SK-N-SH (cell line): ENCODE results near the gene KLF13. TPM values are rescaled to one million over a fixed set of nuclear protein-coding genes. Genes with fewer than 3 reads are reported as not detected.
A peak's percentile ranks its signal among the peaks of the same experiment; 100 is the strongest.

ENCODE experiments used
- ELF1 ChIP-seq: IDR thresholded peaks from 2 replicates; pipeline ENCODE4 v1.4.0; 2012
- EP300 ChIP-seq, 2 experiments: IDR thresholded peaks; 2 replicates each; pipeline versions ENCODE4 v1.4.0 to v1.6.1; 2012; ENCODE audit warnings: borderline replicate concordance in 1 of 2, low read depth in 1 of 2, low read length in 1 of 2
- FOSL2 ChIP-seq: IDR thresholded peaks from 2 replicates; pipeline ENCODE4 v1.4.0; 2012; ENCODE audit warnings: low read depth, mild to moderate bottlenecking, moderate library complexity, borderline replicate concordance
- FOXJ3 ChIP-seq: sonication (generic); formaldehyde crosslinking; IDR thresholded peaks from 2 replicates; pipeline ENCODE4 v1.5.1; 2020; ENCODE audit warnings: mild to moderate bottlenecking, missing genetic modification reagents
- FOXM1 ChIP-seq: IDR thresholded peaks from 2 replicates; pipeline ENCODE4 v1.4.0; 2012; ENCODE audit warnings: low read depth, mild to moderate bottlenecking
- GABPA ChIP-seq: IDR thresholded peaks from 2 replicates; pipeline ENCODE4 v1.4.0; 2012; ENCODE audit warnings: low read depth, mild to moderate bottlenecking
- GATA2 ChIP-seq: sonication (generic); formaldehyde crosslinking; IDR thresholded peaks from 2 replicates; pipeline ENCODE4 v1.5.0; 2020; ENCODE audit warnings: mild to moderate bottlenecking, missing genetic modification reagents
- MEF2A ChIP-seq: IDR thresholded peaks from 2 replicates; pipeline ENCODE4 v1.4.0; 2012; ENCODE audit warnings: low read depth, borderline replicate concordance
- NRF1 ChIP-seq: IDR thresholded peaks from 2 replicates; pipeline ENCODE4 v1.6.1; 2012; ENCODE audit warnings: low read depth, mild to moderate bottlenecking, low read length
- POLR2AphosphoS5 ChIP-seq: IDR thresholded peaks from 2 replicates; pipeline ENCODE4 v1.6.1; 2012; ENCODE audit warnings: low read depth, low read length
- RAD21 ChIP-seq: IDR thresholded peaks from 2 replicates; pipeline ENCODE4 v1.6.1; 2012; ENCODE audit warnings: mild to moderate bottlenecking, low read length
- RCOR1 ChIP-seq: fragments of 150-350 bp; IDR thresholded peaks from 2 replicates; pipeline ENCODE4 v1.6.1; 2017; ENCODE audit warnings: antibody characterized with exemption, low read length
- RXRA ChIP-seq: IDR thresholded peaks from 2 replicates; pipeline ENCODE4 v1.4.0; 2012; ENCODE audit warnings: low read depth, mild to moderate bottlenecking, borderline replicate concordance
- SMC3 ChIP-seq: IDR thresholded peaks from 2 replicates; pipeline ENCODE4 v1.6.1; 2012; ENCODE audit warnings: low read depth, low read length, improper control_type of control experiment
- YY1 ChIP-seq: IDR thresholded peaks from 2 replicates; pipeline ENCODE4 v1.4.0; 2012; ENCODE audit warnings: low read depth, mild to moderate bottlenecking
- polyA plus RNA-seq, 3 experiments: library from polyadenylated mRNA; depleted of rRNA; stranded (reverse); fragments of >200 nt; gene quantifications; 2 replicates each; pipeline ENCODE4 v1.2.3, GENCODE V29; 2012
- TF ChIP-seq, protein P1 (sequence below): IDR thresholded peaks from 2 replicates; pipeline ENCODE4 v1.4.0; 2012; ENCODE audit warnings: low read depth, borderline replicate concordance
- TF ChIP-seq, protein P2 (sequence below): fragments of 200-600 bp; sonication (generic); IDR thresholded peaks from 2 replicates; pipeline ENCODE4 v1.6.1; 2017; ENCODE audit warnings: antibody characterized with exemption, mild to moderate bottlenecking, moderate library complexity
- TF ChIP-seq, protein P3 (sequence below): fragments of 150-350 bp; IDR thresholded peaks from 2 replicates; pipeline ENCODE4 v1.6.1; 2017; ENCODE audit warnings: antibody characterized with exemption, low read length, low read depth, borderline replicate concordance
- TF ChIP-seq, protein P4 (sequence below): fragments of 150-350 bp; IDR thresholded peaks from 2 replicates; pipeline ENCODE4 v1.6.1; 2016; ENCODE audit warnings: mild to moderate bottlenecking, low read depth, low read length

Gene KLF13
- polyA plus RNA-seq, 1 of the 3 experiments (the other 2 are of a cell fraction): 7.1 TPM

DNA sequence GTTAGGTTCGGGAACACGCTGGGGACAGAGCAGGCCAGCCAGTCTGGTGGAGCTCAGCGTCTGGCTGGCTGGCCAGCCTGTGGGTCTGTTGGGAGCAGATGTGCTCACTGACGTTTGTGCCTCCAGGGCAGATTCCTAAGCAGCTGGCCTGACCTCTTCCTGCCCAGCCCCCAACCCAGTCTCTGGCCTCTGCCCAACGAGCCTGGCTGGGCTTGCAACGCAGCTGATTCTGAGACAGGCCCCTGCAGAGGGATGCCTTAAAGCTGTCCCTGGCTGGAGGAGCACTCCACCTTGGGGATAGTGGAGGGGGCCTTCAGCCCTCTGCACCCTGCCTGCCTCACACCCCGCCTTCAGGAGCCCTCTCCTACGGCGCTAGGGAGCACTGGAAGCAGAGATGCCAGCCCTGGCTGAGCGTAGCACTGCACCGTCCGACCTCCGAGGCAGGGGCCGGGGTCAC, 46.0 kb downstream of the KLF13 start (continued):
- TF ChIP-seq RCOR1 (peak; percentile 100), SMC3 (no peak; the same call in 1 of the 2 replicates), GATA2 (CRISPR knock-in tag) (peak; percentile 43), NRF1 (no peak), GABPA (no peak), MEF2A (no peak), EP300 (IDR thresholded peaks at IDR 0.05; ENCODE audit: borderline replicate concordance in 1 of 2, low read depth in 1 of 2, low read length in 1 of 2) (peak in 1 of 2 experiments; percentile 96; a peak in 2 of 4 replicates), ELF1 (no peak), FOXJ3 (peak; percentile 88), RXRA (no peak), FOXM1 (no peak), FOSL2 (no peak), YY1 (no peak), POLR2AphosphoS5 (0 out of 2 replicates have a peak, but pooled peaks have one; percentile 19), RAD21 (peak; percentile 50)
- TF ChIP-seq, protein P1, sequence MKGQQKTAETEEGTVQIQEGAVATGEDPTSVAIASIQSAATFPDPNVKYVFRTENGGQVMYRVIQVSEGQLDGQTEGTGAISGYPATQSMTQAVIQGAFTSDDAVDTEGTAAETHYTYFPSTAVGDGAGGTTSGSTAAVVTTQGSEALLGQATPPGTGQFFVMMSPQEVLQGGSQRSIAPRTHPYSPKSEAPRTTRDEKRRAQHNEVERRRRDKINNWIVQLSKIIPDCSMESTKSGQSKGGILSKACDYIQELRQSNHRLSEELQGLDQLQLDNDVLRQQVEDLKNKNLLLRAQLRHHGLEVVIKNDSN: no peak
- TF ChIP-seq, protein P2, sequence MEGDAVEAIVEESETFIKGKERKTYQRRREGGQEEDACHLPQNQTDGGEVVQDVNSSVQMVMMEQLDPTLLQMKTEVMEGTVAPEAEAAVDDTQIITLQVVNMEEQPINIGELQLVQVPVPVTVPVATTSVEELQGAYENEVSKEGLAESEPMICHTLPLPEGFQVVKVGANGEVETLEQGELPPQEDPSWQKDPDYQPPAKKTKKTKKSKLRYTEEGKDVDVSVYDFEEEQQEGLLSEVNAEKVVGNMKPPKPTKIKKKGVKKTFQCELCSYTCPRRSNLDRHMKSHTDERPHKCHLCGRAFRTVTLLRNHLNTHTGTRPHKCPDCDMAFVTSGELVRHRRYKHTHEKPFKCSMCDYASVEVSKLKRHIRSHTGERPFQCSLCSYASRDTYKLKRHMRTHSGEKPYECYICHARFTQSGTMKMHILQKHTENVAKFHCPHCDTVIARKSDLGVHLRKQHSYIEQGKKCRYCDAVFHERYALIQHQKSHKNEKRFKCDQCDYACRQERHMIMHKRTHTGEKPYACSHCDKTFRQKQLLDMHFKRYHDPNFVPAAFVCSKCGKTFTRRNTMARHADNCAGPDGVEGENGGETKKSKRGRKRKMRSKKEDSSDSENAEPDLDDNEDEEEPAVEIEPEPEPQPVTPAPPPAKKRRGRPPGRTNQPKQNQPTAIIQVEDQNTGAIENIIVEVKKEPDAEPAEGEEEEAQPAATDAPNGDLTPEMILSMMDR: no peak
- TF ChIP-seq, protein P3, sequence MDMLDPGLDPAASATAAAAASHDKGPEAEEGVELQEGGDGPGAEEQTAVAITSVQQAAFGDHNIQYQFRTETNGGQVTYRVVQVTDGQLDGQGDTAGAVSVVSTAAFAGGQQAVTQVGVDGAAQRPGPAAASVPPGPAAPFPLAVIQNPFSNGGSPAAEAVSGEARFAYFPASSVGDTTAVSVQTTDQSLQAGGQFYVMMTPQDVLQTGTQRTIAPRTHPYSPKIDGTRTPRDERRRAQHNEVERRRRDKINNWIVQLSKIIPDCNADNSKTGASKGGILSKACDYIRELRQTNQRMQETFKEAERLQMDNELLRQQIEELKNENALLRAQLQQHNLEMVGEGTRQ: no peak
- TF ChIP-seq, protein P4, sequence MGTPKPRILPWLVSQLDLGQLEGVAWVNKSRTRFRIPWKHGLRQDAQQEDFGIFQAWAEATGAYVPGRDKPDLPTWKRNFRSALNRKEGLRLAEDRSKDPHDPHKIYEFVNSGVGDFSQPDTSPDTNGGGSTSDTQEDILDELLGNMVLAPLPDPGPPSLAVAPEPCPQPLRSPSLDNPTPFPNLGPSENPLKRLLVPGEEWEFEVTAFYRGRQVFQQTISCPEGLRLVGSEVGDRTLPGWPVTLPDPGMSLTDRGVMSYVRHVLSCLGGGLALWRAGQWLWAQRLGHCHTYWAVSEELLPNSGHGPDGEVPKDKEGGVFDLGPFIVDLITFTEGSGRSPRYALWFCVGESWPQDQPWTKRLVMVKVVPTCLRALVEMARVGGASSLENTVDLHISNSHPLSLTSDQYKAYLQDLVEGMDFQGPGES: no peak
